ENCODE data around the gene PMF1.
A peak's percentile ranks its signal among the peaks of the same experiment; 100 is the strongest.

PMF1 gene

DNA sequence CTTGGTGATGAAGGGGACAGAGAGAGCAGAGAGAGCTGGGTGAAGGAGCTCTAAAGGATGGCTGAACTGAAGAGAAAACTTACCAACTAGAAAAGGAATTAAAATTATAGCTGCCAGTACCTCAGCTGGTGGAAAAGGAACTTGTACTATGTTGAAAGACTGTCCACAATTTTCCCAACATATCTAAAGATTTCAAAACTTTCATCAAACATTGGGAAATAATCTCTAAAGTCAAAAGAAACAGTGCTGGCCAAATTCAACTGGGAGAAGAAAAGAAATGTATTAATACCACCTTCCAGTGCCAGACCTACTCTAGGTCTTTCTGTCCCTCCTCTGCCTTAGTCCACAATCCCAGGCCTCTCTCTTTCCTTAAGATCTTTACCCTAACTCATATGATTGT lies 63.7 kb downstream of the PMF1 start:
- no peak for DNase-seq

DNA sequence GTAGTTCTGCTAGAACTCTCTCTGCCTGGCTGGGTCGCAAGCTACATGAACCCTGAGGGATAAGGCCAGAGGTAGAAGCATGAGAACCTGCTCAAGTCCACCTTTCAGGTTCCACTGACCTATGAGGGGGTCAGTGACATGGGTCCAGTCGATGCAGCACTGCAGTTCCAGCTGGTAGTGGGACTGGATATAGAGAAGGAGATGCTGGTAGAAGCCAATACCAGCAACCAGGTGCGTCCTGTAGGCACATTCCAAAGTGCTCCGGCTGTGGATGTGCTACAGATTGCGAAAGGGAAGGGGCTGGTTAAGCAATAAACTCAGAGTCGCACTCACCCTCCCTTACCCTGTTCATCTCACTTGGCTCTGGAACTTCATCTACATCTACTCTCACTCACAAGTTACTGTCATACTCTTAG lies 64.2 kb downstream of the PMF1 start:
- no peak for DNase-seq

DNA sequence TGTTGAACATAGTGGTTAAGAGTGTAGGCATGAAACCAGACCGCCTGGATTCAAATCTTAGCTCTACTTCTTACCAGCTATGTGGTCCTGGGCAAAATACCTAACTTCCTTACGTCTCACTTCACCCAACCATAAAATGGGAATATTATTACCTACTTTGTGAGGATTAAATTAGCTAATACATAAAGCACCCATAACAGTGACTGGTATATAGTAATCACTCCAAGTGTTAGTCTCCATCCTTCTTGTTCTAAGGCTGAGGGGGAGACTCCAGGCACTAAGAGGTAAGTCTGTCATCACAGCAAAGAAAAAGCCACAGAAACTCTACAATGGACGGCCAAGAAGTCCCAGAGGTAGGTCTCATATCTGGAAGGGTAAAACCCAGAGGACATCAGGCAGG lies 67.0 kb downstream of the PMF1 start:
- no peak for DNase-seq

DNA sequence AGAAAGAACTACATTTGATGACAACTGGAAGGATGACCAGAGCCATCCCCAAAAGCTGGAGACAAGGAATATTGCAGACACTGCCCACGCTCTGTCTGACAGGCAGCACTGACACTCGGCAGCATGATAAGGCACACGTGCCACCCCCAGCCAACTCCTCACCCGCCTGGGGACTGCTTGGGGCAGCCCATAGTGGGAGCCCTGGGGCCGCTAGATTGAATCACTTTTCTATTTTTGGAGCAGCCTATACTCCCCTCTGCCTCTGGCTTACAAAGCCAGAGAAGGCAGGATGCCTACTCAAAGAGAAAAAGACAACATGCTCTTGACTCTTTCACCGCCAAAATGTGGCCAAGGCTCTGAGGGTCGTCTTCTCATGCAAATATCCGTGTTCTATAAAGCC lies 68.5 kb downstream of the PMF1 start:
- peak; percentile 25 for DNase-seq

DNA sequence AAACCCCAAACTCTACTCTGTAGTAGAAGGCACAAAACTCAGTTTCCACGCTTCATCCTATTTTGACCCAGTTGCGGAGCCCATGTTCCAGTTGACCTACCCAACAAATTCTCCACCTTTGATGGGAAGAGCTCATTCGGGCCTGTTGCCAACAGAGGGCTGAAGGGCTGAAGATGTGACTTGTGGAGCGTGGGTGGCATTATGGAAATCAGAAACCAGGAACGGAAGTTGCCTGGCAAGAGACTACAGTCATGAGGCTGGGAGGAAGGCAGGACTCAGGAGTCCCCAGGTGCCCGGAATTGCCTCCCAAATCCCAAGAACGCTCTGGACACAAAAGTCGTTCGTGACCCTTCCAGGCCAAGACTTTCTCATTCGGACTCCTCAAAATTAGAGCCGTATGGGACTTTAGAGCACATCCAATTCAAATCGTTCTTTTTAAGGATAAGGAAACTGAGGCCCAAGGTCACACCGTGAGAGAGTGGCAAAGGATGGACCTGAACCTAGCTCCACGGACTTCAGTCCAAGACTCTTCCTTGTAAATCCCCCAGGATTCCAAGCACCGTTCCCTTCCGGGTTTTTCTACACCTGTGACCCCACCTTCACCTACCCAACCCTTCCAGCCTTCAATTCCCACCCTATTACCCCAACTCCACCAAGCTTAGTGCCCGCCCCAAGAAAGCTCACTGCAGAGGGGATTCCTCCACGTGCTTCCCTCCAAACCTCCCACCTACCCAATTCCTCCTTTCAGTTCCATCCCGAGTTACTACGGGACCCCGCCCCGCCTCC lies 69.1 kb downstream of the PMF1 start:
- DNase-seq = no peak

DNA sequence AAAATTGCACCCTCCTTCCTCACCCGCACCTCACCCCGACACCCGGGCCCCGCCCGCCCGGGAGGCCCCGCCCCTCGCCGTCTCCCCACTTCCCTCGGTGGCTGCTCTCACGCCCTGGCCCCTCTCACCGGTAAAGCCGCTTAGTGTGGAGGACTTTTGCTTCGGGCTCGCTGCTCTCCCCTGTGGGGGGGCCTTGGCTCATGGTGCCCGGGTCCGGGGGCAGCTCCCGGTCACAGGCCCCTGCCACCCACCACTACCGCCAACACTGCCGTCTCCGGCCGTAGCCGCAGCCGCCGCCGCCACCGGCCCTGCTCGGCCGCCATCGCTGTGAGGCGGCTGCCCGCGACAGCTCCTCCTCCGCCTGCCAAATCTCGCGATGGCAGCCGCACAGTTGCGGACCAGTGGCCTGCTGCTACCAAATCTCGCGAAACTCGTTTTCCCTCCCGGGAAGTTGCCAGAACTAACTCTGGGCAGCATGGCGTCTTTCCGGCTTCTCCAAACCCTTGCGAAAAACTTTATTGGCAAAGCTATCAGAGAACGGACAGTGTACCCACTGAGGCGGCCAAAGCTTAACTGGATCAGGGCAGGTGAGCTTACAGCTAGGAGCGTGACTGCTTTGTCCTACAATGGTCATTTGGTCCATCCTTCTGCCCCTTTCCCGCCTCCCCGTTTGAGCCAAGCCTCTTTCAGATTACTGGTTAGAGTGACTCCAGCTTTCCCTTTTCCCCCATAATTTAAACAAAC lies 69.8 kb downstream of the PMF1 start, which contains the start of gene SMG5:
Gene SMG5, minus strand, starts transcription at position 347 of the 744 bp plus-strand sequence. Its CDS starts 145 bp downstream, at position 202.
- peak; percentile 99 for DNase-seq

DNA sequence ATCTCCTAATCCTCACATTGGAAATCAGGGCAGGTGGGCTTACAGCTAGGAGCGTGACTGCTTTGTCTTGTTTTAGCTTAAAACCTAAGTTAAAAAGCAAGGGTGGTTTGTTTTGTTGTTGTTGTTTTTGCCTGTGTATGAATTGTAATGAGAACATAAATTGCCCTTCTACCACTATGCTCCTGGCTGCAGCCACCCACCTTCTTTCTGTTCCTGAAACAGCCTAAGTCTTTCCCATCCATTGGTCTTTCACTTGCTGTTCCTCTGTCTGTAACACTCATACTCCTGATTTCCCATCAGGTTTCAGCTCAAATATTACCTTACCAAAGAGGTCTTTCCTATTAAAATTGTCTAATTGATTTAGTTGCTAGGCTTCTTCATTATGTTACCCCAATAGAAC lies 70.7 kb downstream of the PMF1 start:
- DNase-seq = no peak

DNA sequence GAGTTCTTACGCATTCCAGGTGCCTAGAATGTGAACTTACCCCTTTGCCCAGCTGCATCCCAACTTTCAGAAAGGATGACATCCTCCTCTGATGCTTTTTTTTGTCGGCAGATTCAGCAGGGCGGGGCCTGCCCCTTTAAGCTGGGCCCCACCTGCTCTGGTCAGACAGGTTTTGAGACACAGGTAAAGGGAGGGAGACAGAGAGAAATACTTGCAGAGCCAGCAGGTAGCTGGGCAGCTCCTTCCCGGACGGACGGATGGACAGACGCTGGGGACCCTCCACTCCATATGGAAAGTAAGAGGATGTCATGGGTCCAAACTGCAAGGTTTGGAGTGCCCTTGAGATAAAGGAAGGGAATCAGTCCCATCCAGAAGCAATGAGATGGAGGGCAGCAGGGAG lies 71.3 kb downstream of the PMF1 start, which contains the start of gene TMEM79:
Gene TMEM79, plus strand, starts transcription at position 214 of the 400 bp plus-strand sequence. CDS start 902 bp downstream, outside the sequence.
- no peak for DNase-seq

DNA sequence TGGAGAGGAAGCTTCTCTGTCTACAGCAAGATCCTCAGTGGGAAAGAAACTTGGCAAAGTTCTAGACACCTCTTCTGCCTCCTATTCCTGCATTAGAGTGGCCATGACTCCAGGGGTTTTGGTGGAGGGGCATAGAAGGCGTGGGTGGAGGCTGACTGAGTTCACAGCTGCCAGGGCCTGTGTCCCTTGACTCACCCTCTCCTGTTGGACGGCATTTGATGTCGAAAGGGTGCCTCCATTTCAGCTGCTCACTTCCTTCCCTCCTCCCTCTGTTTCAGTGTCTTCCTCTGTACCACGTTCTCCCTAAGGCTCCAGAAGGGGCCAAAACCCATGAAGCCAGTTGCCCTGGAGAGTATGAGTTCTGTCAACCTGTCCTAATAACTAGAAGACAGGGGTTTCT lies 72.0 kb downstream of the PMF1 start:
- DNase-seq = no peak

DNA sequence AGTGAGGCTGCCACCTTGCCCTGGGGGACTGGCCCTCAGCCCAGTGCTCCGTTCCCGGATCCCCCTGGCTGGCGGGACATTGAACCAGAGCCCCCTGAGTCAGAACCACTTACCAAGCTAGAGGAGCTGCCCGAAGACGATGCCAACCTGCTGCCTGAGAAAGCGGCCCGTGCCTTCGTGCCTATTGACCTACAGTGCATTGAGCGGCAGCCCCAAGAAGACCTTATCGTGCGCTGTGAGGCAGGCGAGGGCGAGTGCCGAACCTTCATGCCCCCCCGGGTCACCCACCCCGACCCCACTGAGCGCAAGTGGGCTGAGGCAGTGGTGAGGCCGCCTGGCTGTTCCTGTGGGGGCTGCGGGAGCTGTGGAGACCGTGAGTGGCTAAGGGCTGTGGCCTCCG lies 72.6 kb downstream of the PMF1 start:
- DNase-seq = no peak

DNA sequence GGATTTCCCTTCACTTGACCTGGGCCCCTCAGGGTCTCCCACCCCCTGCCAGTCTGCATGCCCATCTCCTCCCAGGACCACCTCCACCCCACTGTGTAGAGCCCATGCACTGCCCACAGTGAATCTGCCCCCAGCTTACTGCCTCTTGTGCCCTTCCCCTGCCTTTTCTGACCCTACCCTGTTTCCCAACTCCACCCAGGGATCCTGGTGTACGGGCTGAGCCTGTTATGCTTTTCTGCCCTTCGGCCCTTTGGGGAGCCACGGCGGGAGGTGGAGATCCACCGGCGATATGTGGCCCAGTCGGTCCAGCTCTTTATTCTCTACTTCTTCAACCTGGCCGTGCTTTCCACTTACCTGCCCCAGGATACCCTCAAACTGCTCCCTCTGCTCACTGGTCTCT lies 73.3 kb downstream of the PMF1 start:
- no peak for DNase-seq
